Mammary epithelial cell (primary cell): ENCODE data around the gene SLAMF6.

Experiments
- CTCF ChIP-seq, 2 donors: IDR thresholded peaks in 1 of 2; conservative IDR thresholded peaks in 1 of 2; 2 replicates each; pipeline ENCODE4 v1.5.1; 2011 to 2012; ENCODE audit warnings: inconsistent platforms in 2 of 2, low read length in 2 of 2, mild to moderate bottlenecking in 2 of 2, control low read depth in 1 of 2, low read depth in 1 of 2; ENCODE audit not compliant: insufficient read depth in 1 of 2; ENCODE audit errors: extremely low read depth in 1 of 2
- EZH2 ChIP-seq: IDR thresholded peaks from 2 replicates; pipeline ENCODE4 v1.6.1; 2012; ENCODE audit warnings: low read length, inconsistent platforms, borderline replicate concordance

- TF ChIP-seq CTCF (conservative IDR thresholded peaks at IDR 0.05 in 1 of 2, IDR thresholded peaks at IDR 0.05 in 1 of 2; ENCODE audit: extremely low read depth in 1 of 2, insufficient read depth in 1 of 2, low read depth in 1 of 2, low read length in 2 of 2) (no peak), EZH2 (no peak)
Observed at GRCh38 chr1:160459687-160460086, 63.4 kb downstream of the SLAMF6 start.
